GM18507 (cell line): ENCODE data around the gene GHRL.
"Not testable (repeated sequence)": the region's sequence is repeated elsewhere in the genome, so short reads cannot be mapped to it uniquely, and the experiment has no call there.

Experiments used
- DNase-seq: peaks from one replicate; pipeline ENCODE4 v3.0.0; 2011; ENCODE audit warnings: low read depth; ENCODE audit not compliant: insufficient read length; ENCODE audit errors: extremely low spot score
- FAIRE-seq: peaks from 2 replicates; lab custom pipeline; 2011; peaks lifted over from hg19 to GRCh38; lab: Jason Lieb, UNC

GHRL gene

DNA sequence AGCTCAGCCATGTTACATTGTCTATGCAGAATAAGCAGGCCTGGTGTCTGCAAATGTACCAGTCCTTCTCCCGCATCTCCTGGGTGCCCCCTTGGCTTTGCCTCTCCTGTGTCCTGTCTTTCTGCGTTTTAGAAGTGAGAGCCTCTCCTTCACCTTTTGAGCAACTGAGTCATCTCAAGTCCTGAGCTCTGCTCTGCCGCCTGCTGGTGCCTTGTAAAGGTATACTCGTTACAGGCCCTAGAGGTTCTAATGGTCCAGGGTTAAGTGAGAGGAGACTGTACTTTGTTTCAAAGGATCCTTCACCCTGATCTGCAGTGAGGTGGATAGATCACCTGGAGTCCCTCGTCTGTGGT, 12.6 kb downstream of the GHRL start:
- DNase-seq, result no peak
- FAIRE-seq, result no peak

- FAIRE-seq (no peak), DNase-seq (no peak)
These were observed 13.2 kb downstream of the GHRL start for GRCh38 chr3:10279384-10280176.

DNA sequence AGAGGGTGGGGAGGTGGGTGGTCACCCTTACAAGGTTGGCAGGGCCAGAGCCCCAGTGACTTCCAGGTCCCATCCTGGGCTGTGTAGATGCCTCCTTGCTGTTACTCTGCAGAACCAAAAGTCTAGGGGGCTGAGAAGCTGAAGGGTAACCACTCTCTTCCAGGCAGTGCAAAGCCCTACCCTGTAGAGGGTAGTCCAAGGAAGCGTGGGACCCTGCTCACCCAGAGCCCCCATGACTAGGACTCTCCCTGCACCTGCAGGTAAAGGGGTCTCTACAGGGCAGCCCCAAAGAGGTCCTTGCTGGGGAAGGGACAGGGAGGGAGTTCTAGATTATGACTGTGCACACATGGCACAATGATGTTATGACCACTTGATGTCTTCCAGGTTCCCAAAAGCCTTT, 14.2 kb downstream of the GHRL start:
- no peak for FAIRE-seq
- no peak for DNase-seq

- DNase-seq (no peak), FAIRE-seq (no peak)
These were observed 15.6 kb downstream of the GHRL start for GRCh38 chr3:10277115-10277625.

- FAIRE-seq (no peak), DNase-seq (no peak)
These were observed 18.1 kb downstream of the GHRL start for GRCh38 chr3:10274601-10275000.

GRCh38 chr3:10273702-10274305, 18.9 kb downstream of the GHRL start:
- FAIRE-seq, result no peak
- DNase-seq, result no peak

GRCh38 chr3:10272977-10273376, 19.8 kb downstream of the GHRL start:
- FAIRE-seq (no peak), DNase-seq (no peak)

DNA sequence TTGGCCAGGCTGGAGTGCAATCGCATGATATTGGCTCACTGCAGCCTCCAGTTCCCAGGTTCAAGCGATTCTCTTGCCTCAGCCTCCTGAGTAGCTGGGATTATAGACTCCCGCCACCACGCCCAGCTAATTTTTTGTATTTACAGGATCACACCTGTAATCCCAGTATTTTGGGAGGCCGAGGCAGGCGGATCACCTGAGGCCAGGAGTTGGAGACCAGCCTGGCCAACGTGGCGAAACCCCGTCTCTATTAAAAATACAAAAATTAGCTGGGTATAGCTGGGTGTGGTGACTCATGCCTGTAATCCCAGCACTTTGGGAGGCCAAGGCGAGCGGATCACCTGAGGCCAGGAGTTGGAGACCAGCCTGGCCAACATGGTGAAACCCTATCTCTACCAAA, 20.3 kb downstream of the GHRL start:
- DNase-seq, FAIRE-seq: not testable (repeated sequence)

DNA sequence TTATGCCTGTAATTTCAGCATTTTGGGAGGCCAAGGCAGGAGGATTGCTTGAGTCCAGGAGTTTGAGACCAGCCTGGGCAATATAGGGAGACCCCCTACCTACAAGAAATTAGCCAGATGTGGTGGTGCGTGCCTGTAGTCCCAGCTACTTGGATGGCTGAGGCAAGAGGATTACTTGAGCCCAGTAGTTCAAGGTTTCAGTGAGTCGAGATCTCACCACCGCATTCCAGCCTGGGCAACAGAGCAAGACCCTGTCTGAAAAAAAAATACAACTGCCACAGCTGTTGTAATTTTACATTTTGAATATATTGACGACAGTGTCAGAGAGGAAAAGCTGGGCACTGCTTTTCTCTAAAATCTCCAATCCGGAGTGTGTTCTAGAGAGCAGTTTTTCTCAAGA, 23.3 kb downstream of the GHRL start:
- DNase-seq, result no peak
- FAIRE-seq, result no peak

GRCh38 chr3:10268930-10269329, 23.8 kb downstream of the GHRL start:
- DNase-seq, result no peak
- FAIRE-seq, result no peak

- DNase-seq (no peak), FAIRE-seq (no peak)
These were observed 24.6 kb downstream of the GHRL start for GRCh38 chr3:10268116-10268515.

DNA sequence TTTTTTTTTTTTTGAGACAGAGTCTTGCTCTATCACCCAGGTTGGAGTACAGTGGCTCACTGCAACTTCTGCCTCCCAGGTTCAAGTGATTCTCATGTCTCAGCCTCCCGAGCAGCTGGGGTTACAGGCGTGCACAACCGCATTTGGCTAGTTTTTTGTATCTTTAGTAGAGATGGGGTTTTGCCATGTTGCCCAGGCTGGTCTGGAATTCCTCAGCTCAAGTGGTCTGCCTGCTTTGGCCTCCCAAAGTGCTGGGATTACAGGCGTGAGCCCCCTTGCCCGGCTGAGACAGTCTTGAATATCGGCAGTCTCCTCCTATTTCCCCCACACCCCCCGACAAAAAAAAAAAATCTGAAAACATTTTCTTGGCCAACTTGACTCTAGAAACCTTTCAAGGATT, 25.8 kb downstream of the GHRL start:
- FAIRE-seq, DNase-seq: not testable (repeated sequence)

DNA sequence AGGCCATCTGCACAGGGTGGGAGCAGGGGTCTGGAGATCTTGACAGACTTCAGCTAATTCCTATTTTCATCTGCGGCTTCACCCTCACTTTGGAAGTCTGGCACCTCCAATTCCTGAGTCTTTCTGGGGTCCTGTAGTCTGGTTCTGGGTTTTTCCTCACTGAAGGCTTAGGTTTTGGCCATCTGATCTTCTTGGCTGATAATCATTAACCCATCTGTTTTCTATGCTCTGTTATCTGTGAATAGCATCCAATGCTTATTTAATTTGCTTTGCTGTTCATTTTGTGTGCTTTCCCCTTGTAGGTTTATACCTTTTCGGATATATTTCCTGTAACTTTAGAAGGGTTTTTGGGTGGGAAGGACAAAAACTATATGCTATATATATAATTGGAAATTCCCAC, 26.9 kb downstream of the GHRL start:
- DNase-seq (no peak), FAIRE-seq (no peak)

GRCh38 chr3:10263646-10264363, 28.9 kb downstream of the GHRL start:
- peak; percentile 65 for FAIRE-seq
- DNase-seq, result peak; percentile 22

- FAIRE-seq (no peak), DNase-seq (no peak)
These were observed 30.7 kb downstream of the GHRL start for GRCh38 chr3:10262027-10262426.

DNA sequence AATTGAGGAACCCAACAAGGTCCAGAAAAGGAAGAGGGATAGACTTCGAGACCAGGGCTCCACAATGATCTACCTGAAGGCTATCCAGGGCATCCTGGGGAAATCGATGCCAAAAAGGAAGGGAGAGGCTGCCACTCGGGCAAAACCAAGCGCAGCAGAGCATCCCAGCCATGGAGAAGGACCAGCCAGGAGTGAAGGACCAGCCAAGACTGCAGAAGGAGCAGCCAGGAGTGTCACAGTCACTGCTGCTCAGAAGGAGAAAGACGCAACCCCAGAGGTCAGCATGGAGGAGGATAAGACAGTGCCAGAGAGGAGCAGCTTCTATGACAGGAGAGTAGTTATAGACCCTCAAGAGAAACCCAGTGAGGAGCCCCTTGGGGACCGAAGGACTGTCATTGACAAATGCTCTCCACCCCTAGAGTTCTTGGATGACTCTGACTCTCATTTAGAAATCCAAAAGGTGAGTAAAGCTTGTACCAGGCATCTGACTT, 32.5 kb downstream of the GHRL start:
- FAIRE-seq, result no peak
- DNase-seq, result no peak

DNA sequence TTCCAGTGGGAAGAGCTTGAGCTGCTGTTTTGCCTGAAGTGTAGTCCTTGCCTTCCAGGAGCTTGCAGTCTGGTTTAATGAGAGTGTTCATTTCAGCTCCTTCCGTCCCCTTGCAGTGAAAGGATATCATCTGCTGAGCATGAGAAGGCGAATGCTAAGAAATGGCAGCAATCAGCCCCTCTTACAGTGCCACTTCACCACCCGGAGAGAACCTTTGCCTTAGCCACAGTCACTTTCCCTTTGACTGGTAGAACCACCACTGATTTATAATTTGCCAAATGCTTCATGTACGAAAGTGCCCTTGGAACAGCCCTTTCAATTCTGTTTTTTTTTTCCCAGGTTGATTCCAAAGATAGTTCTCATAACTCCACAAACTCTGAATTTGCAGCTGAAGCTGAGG, 32.9 kb downstream of the GHRL start:
- FAIRE-seq (no peak), DNase-seq (no peak)

DNA sequence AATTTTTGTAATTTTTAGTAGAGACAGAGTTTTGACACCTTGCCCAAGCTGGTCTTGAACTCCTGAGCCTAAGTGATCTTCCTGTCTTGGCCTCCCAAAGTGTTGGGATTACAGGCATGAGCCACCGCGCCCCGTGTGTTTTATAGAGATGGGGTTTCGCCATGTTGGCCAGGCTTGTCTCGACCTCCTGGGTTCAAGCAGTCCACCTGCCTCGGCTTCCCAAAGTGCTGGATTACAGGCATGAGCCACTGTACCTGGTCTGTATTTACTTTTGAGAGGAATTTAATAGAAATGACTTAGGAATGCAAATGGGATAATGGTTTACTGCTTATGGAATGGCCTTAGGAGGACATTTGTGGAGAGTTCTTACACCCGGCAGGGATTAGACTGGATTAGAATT, 33.7 kb downstream of the GHRL start:
- FAIRE-seq (no peak), DNase-seq (no peak)

GRCh38 chr3:10255835-10256234, 36.9 kb downstream of the GHRL start:
- FAIRE-seq (no peak), DNase-seq (no peak)

DNA sequence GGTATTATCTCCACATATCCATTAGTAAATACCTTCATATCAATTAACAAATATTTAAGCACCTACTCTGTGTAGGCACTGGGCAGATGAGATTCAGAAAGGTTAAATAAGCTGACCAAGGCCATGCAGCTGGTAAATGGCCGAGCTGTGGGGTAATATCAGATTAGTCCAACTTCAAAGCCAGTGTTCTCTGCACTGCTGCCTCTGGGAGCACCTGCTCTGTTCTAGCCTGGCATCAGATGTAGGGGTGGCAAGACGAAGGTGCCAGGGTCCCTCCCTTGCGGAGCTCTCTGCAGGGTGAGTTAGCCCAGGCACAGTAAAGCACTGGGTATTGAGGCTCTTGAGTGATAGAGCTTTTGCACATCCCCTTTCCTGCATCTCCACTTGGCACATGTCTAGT, 39.0 kb downstream of the GHRL start:
- DNase-seq (no peak), FAIRE-seq (no peak)
